Activated naive CD8-positive, alpha-beta T cell treated with anti-CD3 and anti-CD28 coated beads, Interleukin-2, amount 10 ng/mL, durations not matched to agents 7 days and 5 days (primary cell): ENCODE data around the gene AKAP6. TPM values are rescaled to one million over a fixed set of nuclear protein-coding genes. Genes with fewer than 3 reads are reported as not detected.
"Not testable (repeated sequence)": the region's sequence is repeated elsewhere in the genome, so short reads cannot be mapped to it uniquely, and the experiment has no call there.

Experiments
- ATAC-seq: fragments of 150-1000 bp; cut with Tn5 transposase; one replicate; pipeline ENCODE4 v1.10.0; 2021; ENCODE audit warnings: low read depth, moderate library complexity
- POLR2A ChIA-PET: fragments of 350-600 bp; sonication (Branson Sonifier 250); formaldehyde crosslinking; loops from one replicate; lab custom pipeline; 2021; ENCODE audit warnings: antibody characterized with exemption; lab: Charles Lee
- DNase-seq: peaks from one replicate; pipeline ENCODE4 v3.0.0; 2021
- H3K27ac Mint-ChIP-seq: one replicate; pipeline ENCODE4 v1.8.0; 2022; ENCODE audit warnings: mild to moderate bottlenecking, mixed read lengths
- H3K27me3 Mint-ChIP-seq: one replicate; pipeline ENCODE4 v1.8.0; 2022; ENCODE audit warnings: mild to moderate bottlenecking, moderate library complexity, mixed read lengths
- H3K36me3 Mint-ChIP-seq: one replicate; pipeline ENCODE4 v1.8.0; 2021; ENCODE audit warnings: mild to moderate bottlenecking, mixed read lengths
- H3K4me1 Mint-ChIP-seq: one replicate; pipeline ENCODE4 v1.8.0; 2021; ENCODE audit warnings: mixed read lengths
- H3K4me3 Mint-ChIP-seq: one replicate; pipeline ENCODE4 v1.8.0; 2022; ENCODE audit warnings: mild to moderate bottlenecking, moderate library complexity, mixed read lengths
- H3K9me3 Mint-ChIP-seq: one replicate; pipeline ENCODE4 v1.8.0; 2021; ENCODE audit warnings: mixed read lengths
- total RNA-seq, 2 experiments: library from RNA; stranded (reverse); gene quantifications; one replicate each; pipeline ENCODE4 v1.2.3, GENCODE V29; 2021

AKAP6 gene
- total RNA-seq, 2 experiments from 2014 or later = 1.00 to 1.8 TPM

- POLR2A ChIA-PET = no interaction called here
Observed at GRCh38 chr14:32764131-32764530, 435.0 kb downstream of the AKAP6 start.

GRCh38 chr14:32770422-32770821 is 441.3 kb downstream of the AKAP6 start:
- POLR2A ChIA-PET = no interaction called here
- peaks cover 3% of the 10 kb centered on the region for H3K9me3 Mint-ChIP-seq
- H3K27me3 Mint-ChIP-seq = peaks cover 2% of the 10 kb centered on the region
- no peak overlapping the region for H3K4me3 Mint-ChIP-seq
- DNase-seq (no peak), ATAC-seq (no peak)
- no peaks in the 10 kb centered on the region for H3K4me1 Mint-ChIP-seq
- H3K27ac Mint-ChIP-seq = no peak overlapping the region
- no peaks in the 10 kb centered on the region for H3K36me3 Mint-ChIP-seq

More at GRCh38 chr14:32764131-32764530, 435.0 kb downstream of the AKAP6 start:
- no peak overlapping the region for H3K27ac Mint-ChIP-seq
- ATAC-seq = no peak
- H3K4me3 Mint-ChIP-seq = no peak overlapping the region
- peaks cover 1% of the 10 kb centered on the region for H3K9me3 Mint-ChIP-seq
- H3K4me1 Mint-ChIP-seq = no peaks in the 10 kb centered on the region
- DNase-seq = no peak
- peaks cover 2% of the 10 kb centered on the region for H3K27me3 Mint-ChIP-seq
- H3K36me3 Mint-ChIP-seq = no peaks in the 10 kb centered on the region

- ATAC-seq = no peak
- no peak for DNase-seq
- Mint-ChIP-seq H3K27ac (no peak overlapping the region), H3K9me3 (peaks cover 1% of the 10 kb centered on the region), H3K27me3 (no peaks in the 10 kb centered on the region), H3K4me1 (no peaks in the 10 kb centered on the region), H3K4me3 (no peak overlapping the region), H3K36me3 (no peaks in the 10 kb centered on the region)
- POLR2A ChIA-PET = no interaction called here
Observed at GRCh38 chr14:32774214-32774613, 445.1 kb downstream of the AKAP6 start.

GRCh38 chr14:32779840-32780239 is 450.7 kb downstream of the AKAP6 start:
- H3K27ac Mint-ChIP-seq = no peak overlapping the region

GRCh38 chr14:32784405-32784804 is 455.3 kb downstream of the AKAP6 start:
- no peaks in the 10 kb centered on the region for H3K4me1 Mint-ChIP-seq
- no peak for ATAC-seq
- no peak overlapping the region for H3K27ac Mint-ChIP-seq
- H3K9me3 Mint-ChIP-seq = no peaks in the 10 kb centered on the region
- no peaks in the 10 kb centered on the region for H3K36me3 Mint-ChIP-seq
- DNase-seq = no peak
- POLR2A ChIA-PET = no interaction called here
- H3K4me3 Mint-ChIP-seq = no peak overlapping the region
- H3K27me3 Mint-ChIP-seq = no peaks in the 10 kb centered on the region

More at GRCh38 chr14:32779840-32780239, 450.7 kb downstream of the AKAP6 start:
- Mint-ChIP-seq H3K36me3 (no peaks in the 10 kb centered on the region), H3K4me3 (no peak overlapping the region), H3K9me3 (peaks cover 1% of the 10 kb centered on the region), H3K4me1 (no peaks in the 10 kb centered on the region), H3K27me3 (no peaks in the 10 kb centered on the region)
- no peak for ATAC-seq
- DNase-seq = no peak
- POLR2A ChIA-PET = no interaction called here

GRCh38 chr14:32785585-32785984 is 456.5 kb downstream of the AKAP6 start:
- no peak overlapping the region for H3K4me3 Mint-ChIP-seq
- ATAC-seq (no peak), DNase-seq (no peak)
- POLR2A ChIA-PET = no interaction called here
- no peaks in the 10 kb centered on the region for H3K4me1 Mint-ChIP-seq
- H3K27ac Mint-ChIP-seq = no peak overlapping the region
- no peaks in the 10 kb centered on the region for H3K36me3 Mint-ChIP-seq
- H3K27me3 Mint-ChIP-seq = no peaks in the 10 kb centered on the region
- peaks cover 5% of the 10 kb centered on the region for H3K9me3 Mint-ChIP-seq

GRCh38 chr14:32786886-32787285 is 457.8 kb downstream of the AKAP6 start:
- DNase-seq = no peak
- Mint-ChIP-seq H3K4me3 (no peak overlapping the region), H3K36me3 (no peaks in the 10 kb centered on the region), H3K27ac (no peak overlapping the region), H3K27me3 (no peaks in the 10 kb centered on the region), H3K4me1 (no peaks in the 10 kb centered on the region), H3K9me3 (peaks cover 5% of the 10 kb centered on the region)
- ATAC-seq = no peak
- POLR2A ChIA-PET = no interaction called here

GRCh38 chr14:32793033-32793432 is 463.9 kb downstream of the AKAP6 start:
- DNase-seq, H3K27ac Mint-ChIP-seq, ATAC-seq: not testable (repeated sequence)

GRCh38 chr14:32800320-32800719 is 471.2 kb downstream of the AKAP6 start:
- H3K36me3 Mint-ChIP-seq = no peaks in the 10 kb centered on the region
- ATAC-seq (no peak), DNase-seq (no peak)
- POLR2A ChIA-PET = no interaction called here
- H3K27me3 Mint-ChIP-seq = no peaks in the 10 kb centered on the region
- no peaks in the 10 kb centered on the region for H3K4me1 Mint-ChIP-seq
- no peak overlapping the region for H3K4me3 Mint-ChIP-seq
- peaks cover 24% of the 10 kb centered on the region for H3K9me3 Mint-ChIP-seq
- H3K27ac Mint-ChIP-seq = no peak overlapping the region

More at GRCh38 chr14:32793033-32793432, 463.9 kb downstream of the AKAP6 start:
- H3K36me3 Mint-ChIP-seq, POLR2A ChIA-PET, H3K27me3 Mint-ChIP-seq, H3K4me1 Mint-ChIP-seq, H3K4me3 Mint-ChIP-seq: not testable (repeated sequence)
- peaks cover 23% of the 10 kb centered on the region for H3K9me3 Mint-ChIP-seq

- Mint-ChIP-seq H3K27ac (no peak overlapping the region), H3K36me3 (no peaks in the 10 kb centered on the region), H3K27me3 (no peaks in the 10 kb centered on the region), H3K4me3 (no peak overlapping the region), H3K9me3 (peaks cover 22% of the 10 kb centered on the region), H3K4me1 (no peaks in the 10 kb centered on the region)
- POLR2A ChIA-PET = no interaction called here
- DNase-seq = no peak
- ATAC-seq = no peak
Observed at GRCh38 chr14:32802295-32802694, 473.2 kb downstream of the AKAP6 start.

GRCh38 chr14:32805979-32806378 is 476.9 kb downstream of the AKAP6 start:
- Mint-ChIP-seq H3K36me3 (no peaks in the 10 kb centered on the region), H3K4me3 (no peak overlapping the region)
- POLR2A ChIA-PET = no interaction called here

GRCh38 chr14:32808644-32809043 is 479.5 kb downstream of the AKAP6 start:
- DNase-seq = no peak
- Mint-ChIP-seq H3K9me3 (peaks cover 12% of the 10 kb centered on the region), H3K4me3 (no peak overlapping the region), H3K4me1 (no peaks in the 10 kb centered on the region), H3K27ac (no peak overlapping the region), H3K27me3 (no peaks in the 10 kb centered on the region), H3K36me3 (no peaks in the 10 kb centered on the region)
- POLR2A ChIA-PET = no interaction called here
- ATAC-seq = no peak

More at GRCh38 chr14:32805979-32806378, 476.9 kb downstream of the AKAP6 start:
- H3K27ac Mint-ChIP-seq = no peak overlapping the region
- peaks cover 17% of the 10 kb centered on the region for H3K9me3 Mint-ChIP-seq
- ATAC-seq (no peak), DNase-seq (no peak)
- no peaks in the 10 kb centered on the region for H3K4me1 Mint-ChIP-seq
- no peaks in the 10 kb centered on the region for H3K27me3 Mint-ChIP-seq

GRCh38 chr14:32809255-32809654 is 480.2 kb downstream of the AKAP6 start:
- Mint-ChIP-seq H3K4me3 (no peak overlapping the region), H3K4me1 (no peaks in the 10 kb centered on the region), H3K27me3 (no peaks in the 10 kb centered on the region), H3K9me3 (peaks cover 6% of the 10 kb centered on the region), H3K36me3 (no peaks in the 10 kb centered on the region), H3K27ac (no peak overlapping the region)
- DNase-seq (no peak), ATAC-seq (no peak)
- POLR2A ChIA-PET = no interaction called here

- H3K27me3 Mint-ChIP-seq = no peaks in the 10 kb centered on the region
- ATAC-seq = no peak
- no peak overlapping the region for H3K4me3 Mint-ChIP-seq
- no peaks in the 10 kb centered on the region for H3K4me1 Mint-ChIP-seq
- POLR2A ChIA-PET = no interaction called here
- no peaks in the 10 kb centered on the region for H3K9me3 Mint-ChIP-seq
- no peak for DNase-seq
- no peaks in the 10 kb centered on the region for H3K36me3 Mint-ChIP-seq
- no peak overlapping the region for H3K27ac Mint-ChIP-seq
Observed at GRCh38 chr14:32813401-32813800, 484.3 kb downstream of the AKAP6 start.

- no peak overlapping the region for H3K27ac Mint-ChIP-seq
- POLR2A ChIA-PET = no interaction called here
- ATAC-seq (no peak), DNase-seq (no peak)
- H3K27me3 Mint-ChIP-seq = no peaks in the 10 kb centered on the region
- no peaks in the 10 kb centered on the region for H3K4me1 Mint-ChIP-seq
- no peak overlapping the region for H3K4me3 Mint-ChIP-seq
- H3K36me3 Mint-ChIP-seq = no peaks in the 10 kb centered on the region
- H3K9me3 Mint-ChIP-seq = no peaks in the 10 kb centered on the region
Observed at GRCh38 chr14:32814721-32815120, 485.6 kb downstream of the AKAP6 start.
